Measurements from ENCODE around the gene ARHGAP35.
"Not testable (repeated sequence)": the region's sequence is repeated elsewhere in the genome, so short reads cannot be mapped to it uniquely, and the experiment has no call there.

ARHGAP35 gene

DNA sequence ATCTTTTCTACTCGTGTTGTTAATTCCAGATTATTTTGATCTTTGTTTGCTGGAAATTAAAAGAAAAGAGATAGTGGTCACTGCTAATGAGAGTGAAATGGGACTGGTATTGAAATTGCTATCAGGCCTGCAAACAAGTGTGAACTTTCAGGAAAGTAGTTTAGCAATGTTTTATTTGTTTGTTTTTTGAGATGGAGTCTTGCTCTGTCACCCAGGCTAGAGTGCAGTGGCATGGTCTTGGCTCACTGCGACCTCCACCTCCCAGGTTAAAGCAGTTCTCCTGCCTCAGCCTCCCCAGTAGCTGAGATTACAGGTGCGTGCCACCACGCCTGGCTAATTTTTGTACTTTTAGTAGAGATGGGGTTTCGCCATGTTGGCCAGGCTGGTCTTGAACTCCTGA, 10.4 kb downstream of the ARHGAP35 start:
- not testable (repeated sequence) for DNase-seq

GRCh38 chr19:46872967-46873366, 12.2 kb downstream of the ARHGAP35 start:
- no peak for DNase-seq

- DNase-seq: no peak
Measured at GRCh38 chr19:46875234-46875633, 14.4 kb downstream of the ARHGAP35 start.

DNA sequence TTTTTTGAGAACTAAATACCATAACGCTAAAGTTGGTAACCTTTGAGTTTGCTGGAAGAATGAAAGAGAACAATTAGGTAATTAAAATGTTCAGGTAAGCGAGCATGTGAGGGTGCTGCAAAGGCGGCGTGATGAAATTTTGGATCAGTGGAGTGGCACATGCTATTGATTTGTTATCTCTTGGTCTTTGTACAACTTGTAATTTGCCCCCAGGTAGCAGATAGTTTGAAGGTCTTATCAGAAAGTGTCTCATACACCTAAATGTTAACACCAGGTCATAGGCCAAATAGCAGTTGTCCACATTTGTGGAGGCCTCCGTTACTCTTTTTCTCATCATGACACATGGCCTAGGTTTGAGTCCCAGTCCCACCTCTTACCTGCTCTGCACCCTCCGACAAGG, 14.9 kb downstream of the ARHGAP35 start:
- no peak for DNase-seq

- no peak for DNase-seq
Measured at GRCh38 chr19:46878613-46879375, 18.0 kb downstream of the ARHGAP35 start.

GRCh38 chr19:46880431-46880830, 19.6 kb downstream of the ARHGAP35 start:
- DNase-seq: no peak

DNA sequence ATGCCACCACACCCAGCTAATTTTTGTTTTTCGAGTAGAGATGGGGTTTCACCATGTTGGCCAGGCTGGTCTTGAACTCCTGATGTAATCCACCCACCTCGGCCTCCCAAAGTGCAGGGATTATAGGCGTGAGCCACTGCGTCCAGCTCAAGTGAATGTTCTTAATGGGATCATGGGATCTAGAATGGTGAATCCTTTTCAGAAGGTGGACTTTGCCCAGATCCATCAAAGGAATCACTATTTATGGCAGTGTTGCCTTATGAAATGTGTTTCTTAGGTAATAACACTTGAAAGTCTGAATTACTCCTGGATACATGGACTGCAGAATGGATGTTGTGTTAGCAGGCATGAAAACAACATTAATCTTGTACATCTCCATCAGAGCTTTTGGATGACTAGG, 20.3 kb downstream of the ARHGAP35 start:
- no peak for DNase-seq

GRCh38 chr19:46882034-46882433, 21.2 kb downstream of the ARHGAP35 start:
- DNase-seq: no peak

- not testable (repeated sequence) for DNase-seq
Measured at GRCh38 chr19:46882751-46883150, 22.0 kb downstream of the ARHGAP35 start.

DNA sequence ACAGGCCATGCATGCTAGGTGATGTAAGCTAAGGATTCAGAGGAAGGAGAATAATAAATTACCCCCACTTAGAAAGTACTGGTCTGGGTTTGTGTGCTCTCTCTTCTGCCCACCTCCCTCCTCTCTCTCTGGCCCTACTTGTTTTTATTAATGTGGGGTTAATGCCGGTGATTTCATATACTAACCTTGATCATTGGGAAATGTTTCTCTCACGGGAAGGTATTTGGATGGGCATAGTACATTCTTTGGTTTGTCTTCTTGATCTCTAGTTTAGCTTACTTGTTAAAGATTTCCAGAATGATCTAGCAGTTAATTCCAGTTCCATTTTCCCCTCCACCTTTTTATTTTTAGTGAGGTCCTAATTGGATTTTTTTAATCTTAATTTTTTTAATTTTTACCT, 24.6 kb downstream of the ARHGAP35 start:
- no peak for DNase-seq

GRCh38 chr19:46886546-46887239, 25.9 kb downstream of the ARHGAP35 start:
- DNase-seq: no peak

- no peak for DNase-seq
Measured at GRCh38 chr19:46887240-46887782, 26.5 kb downstream of the ARHGAP35 start.

GRCh38 chr19:46890423-46891170, 29.8 kb downstream of the ARHGAP35 start:
- no peak for DNase-seq

DNA sequence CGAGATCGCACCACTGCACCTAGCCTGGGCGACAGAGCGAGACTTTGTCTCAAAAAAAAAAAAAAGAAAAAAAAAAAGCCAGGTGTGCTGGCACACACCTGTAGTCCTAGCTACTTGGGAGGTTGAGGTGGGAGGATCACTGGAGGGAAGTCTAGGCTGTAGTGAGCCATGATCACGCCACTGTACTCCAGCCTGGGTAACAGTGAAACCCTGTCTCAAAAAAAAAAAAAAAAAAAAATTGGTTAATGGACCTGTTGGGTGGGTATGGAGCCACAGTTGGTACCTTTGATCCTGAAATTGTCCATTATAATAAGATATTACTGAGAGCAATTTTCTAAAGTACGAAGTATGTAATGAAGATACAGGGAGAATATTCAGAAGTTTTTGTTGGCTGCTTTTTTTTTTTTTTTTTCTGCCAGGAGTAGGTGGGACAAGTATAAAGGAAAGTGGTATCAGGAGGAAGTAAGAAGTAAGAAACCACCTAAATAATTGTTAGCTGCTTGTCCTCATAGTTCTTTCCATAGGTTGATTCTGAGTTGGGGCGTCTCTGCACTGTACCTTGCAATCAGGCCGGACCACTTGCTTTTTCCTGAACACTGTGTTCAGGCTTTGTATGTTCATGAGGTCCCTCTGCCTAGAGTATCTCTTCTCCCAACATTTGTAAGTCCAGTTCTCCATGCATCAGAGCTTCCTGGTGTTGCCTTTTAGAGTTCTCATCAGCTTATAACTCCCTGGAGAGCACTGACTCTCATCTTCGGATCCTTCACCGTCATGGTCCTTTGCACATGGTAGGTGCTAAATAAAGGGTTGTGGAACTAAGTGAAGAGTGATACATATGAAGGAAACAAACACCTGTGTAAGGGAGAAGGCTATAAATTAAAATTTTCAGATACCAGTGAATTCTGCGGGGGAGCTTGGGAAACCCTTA, 31.7 kb downstream of the ARHGAP35 start:
- peak; percentile 28 to 47 for DNase-seq

DNA sequence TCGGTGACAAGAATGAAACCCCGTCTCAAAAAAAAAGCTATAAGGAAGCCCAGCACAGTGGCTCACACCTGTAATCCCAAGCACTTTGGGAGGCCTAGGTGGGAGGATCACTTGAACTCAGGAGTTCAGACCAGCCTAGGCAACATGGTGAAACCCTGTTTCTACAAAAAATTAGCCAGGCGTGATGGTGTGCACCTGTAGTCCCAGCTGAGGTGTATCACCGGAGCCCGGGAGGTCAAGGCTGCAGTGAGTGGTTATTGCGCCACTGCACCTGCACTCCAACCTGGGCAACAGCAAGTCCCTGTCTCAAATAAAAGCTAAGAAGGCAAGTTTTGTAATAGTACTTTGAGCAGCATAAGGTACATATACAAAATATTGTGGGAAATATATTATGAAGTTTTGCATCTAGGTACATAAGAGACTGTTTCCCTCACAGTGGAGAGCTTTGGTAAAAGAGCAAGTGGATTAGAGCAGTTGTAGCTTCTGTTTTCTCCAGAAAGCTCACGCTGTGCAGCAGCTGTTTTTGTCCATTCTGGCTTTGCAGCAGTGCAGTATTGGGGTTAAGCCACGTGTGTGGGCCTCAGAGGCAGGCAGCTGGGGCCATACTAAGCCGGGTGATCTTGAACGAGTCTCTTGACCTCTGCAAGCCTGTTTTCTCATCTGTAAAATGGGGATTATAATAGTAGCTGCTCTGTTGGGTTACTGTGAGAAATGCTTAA, 35.4 kb downstream of the ARHGAP35 start:
- no peak for DNase-seq

DNA sequence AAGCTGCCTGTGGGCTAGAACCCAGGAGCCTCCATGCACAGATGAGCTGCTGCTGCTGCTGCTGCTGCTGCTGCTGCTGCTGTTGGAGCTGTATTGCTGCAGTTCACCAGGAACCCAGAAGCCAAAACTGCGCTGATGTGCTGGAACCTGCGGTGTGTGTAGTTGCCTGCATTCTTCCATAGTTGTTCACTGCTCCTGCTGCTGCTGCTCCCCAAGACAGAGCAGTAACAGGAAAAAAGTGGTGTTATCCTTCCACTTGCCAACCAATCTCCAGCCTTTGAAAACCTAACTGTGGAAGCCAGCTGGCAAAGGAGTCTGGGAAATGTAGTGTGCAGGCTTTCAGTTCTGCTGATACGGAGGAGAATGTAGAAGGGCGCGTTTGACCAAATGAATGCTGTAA, 37.9 kb downstream of the ARHGAP35 start:
- DNase-seq: no peak

DNA sequence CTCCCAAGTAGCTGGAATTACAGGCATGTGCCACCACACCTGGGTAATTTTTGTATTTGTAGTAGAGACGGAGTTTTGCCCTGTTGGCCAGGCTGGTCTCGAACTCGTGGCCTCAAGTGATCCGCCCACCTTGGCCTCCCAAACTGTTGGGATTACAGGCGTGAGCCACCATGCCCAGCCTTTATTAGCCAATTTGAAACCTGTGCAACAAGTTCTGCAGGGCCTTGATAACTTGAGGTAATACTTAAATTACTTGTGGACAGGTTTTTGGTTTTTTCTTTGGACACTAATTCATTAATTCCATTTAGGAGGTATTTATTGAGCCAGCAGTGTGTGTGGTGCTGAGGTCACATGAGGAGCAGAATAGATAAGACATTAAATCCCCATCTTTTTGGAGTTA, 39.5 kb downstream of the ARHGAP35 start:
- no peak for DNase-seq

- DNase-seq: no peak
Measured at GRCh38 chr19:46901701-46902401, 41.1 kb downstream of the ARHGAP35 start.

- DNase-seq: no peak
Measured at GRCh38 chr19:46902402-46902766, 41.6 kb downstream of the ARHGAP35 start.

DNA sequence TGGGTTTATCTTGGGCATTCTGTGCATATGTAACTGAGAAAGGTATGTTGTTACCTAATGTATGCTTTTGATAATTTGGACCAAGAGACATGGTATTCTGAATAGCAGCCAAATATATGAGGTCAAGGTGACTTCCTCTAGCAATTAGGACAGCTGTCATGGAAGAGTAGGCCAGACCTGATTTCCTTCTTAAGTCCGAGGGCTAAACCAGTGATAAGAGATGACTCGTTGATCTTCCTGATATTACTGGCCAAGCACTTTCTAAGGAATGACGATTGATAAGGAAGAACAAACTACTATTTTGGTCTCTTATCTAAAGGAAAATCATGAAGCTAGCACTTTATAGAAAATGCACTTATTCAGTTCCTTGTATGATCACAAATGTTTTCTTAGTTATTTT, 42.7 kb downstream of the ARHGAP35 start:
- DNase-seq: no peak
